Left renal cortex interstitium (tissue), 4 donors: ENCODE data around the gene COL16A1. TPM values are rescaled to one million over a fixed set of nuclear protein-coding genes. Genes with fewer than 3 reads are reported as not detected.

ENCODE experiments used
- DNase-seq, 4 donors: peaks; one replicate each; pipeline ENCODE4 v3.0.0-alpha.2; 2013; ENCODE audit warnings: low read depth in 4 of 4, low spot score in 2 of 4, missing footprints in 1 of 4
- polyA plus RNA-seq, 4 donors: library from polyadenylated mRNA; unstranded; fragments of 120-200 nt; gene quantifications; one replicate each; pipeline ENCODE4 v1.2.1, GENCODE V29; 2013; ENCODE audit not compliant: insufficient read length in 4 of 4

Gene COL16A1
- polyA plus RNA-seq = 10 to 100 TPM; 42.2 to 70.7 (median 53.5) TPM

DNA sequence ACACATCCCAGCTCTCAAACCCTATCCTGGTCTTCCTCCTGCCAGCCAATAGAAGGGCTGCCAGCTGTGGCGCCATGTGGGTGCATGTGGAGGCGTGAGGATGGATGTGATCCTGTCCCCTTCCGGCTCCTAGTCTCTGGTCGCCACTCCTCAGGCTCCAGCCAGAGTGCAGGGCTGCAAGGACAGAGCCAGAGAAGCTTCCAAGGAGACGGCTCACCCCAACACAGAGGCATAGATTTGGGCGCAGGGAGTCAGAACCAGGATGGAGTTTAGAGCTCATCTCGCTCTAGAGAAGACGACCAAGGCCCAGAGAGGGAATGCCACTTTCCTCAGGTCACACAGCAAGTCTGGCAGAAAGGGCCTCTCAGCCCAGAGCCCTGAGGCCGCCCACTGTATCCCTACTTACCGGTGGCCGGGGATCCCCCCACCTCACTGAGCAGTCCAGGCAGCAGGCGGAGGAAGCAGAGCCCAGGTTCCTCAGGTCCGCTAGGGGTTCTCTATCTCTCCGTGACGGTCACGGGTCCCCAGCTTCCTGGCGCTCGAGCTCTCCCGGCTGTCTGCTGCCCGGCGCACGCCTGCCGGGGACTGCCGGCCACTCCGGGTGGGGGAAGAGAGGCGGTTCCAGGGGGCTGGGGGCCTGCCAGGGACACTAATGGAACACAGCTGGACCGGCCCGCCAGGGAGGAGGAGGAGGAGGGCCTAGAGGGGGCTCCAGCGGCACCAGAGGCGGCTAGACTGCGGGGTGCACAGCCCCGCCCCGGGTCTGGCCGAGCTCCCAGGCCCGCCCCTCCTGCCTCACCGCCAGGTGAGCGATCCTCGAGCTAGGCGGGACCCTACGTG lies at the start of gene COL16A1:
TSS of gene COL16A1 (minus strand) at position 587 of the 840 bp plus-strand sequence. CDS start 1,824 bp downstream, outside the sequence.
- peak in 3 of 4 donors; percentile 50 to 72 (median 55) for DNase-seq

DNA sequence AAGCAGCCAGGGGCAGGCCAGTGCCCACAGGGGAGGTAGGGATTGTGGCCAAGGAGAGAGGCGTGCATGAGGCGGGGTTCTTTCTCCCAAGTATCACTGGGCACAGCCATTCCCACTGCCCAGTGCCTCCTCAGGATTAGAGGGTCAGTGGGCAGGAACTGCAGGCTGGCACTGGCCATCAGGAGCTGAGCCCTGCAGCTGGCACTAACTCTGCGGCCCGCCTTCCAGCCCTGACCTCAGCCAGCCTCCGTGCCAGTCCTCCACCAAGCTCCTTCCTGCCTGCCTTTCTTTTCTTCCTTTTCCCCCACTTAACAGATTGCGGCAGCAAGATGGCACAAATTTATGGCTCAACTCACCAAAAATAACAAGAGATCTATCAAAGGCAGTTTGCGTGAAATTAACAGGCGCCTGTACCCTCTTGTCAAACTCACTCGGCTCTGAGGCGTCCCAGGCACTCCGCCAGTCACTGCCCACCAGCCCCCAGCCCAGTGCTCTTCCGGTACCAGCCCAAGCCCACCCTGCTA lies 49.2 kb upstream of the COL16A1 start:
- no peak for DNase-seq

DNA sequence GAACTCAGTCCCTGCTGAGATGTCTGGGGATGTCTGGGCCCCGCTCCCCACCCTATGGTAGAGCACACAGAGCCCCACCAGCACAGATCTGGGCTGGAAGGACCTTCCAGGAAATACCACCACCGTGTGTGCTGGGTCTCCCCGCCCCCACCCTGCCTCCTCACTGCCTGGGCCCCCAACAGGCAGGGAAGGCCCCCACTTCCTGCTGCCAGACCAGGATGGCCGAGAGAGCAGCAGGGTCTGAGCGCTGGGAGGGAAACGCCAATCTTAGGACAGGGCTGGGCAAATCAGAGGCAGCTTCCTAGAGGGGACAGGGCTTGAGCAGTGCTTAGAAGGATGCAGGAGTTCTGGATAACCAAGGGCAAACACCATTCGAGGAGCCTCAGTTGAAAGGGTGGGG lies 48.4 kb upstream of the COL16A1 start:
- no peak for DNase-seq

DNA sequence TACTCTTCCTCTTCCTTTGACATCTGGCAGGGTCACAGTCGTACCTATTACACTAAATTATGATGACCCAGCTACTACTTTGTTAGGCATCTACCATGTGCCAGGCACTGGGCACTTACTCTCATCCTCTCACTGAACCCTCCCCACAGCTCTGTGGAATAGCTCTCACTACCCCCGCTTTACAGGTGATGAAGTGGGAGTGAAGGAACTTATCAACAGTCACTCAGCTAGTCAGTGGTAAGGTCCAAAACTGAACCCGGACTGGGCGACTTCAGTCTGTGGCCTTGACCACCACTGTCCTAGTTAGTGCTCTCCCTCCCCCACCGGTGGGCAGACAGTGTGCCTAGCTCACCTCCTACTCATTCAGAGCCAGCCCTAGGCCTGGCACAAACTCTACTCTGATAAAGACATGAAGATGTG lies 48.0 kb upstream of the COL16A1 start:
- no peak for DNase-seq

DNA sequence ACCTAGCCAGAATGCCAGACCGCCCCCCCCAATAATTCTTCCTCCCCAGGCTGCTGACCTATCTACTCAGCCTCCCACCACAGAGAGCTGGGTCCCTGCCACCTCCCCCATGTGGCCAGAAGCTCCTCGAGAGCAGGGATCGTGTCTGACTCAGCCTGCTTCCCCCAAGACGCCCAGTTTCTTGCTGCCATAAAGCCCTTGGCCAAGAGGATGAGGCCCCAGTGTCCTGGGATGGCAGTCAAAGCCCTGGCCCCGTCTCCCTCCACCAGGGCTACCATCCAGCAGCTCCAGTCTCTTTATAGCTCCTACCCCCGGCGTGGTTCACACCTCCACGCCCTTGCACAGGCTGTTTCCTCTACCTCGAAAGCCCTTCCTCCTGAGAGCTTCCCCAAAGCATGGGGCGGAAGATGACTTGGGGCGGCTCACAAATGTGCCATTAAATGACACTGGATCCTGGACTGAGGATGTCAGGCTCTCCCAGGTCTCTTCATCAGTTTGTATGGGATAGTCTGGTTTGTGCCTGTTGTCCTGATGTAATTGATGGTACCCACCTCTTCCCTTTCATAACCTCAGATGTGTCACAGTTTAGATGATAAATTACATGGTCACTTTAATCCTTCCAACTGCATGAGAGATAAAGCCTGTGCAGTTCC lies 47.2 kb upstream of the COL16A1 start:
- DNase-seq = no peak

DNA sequence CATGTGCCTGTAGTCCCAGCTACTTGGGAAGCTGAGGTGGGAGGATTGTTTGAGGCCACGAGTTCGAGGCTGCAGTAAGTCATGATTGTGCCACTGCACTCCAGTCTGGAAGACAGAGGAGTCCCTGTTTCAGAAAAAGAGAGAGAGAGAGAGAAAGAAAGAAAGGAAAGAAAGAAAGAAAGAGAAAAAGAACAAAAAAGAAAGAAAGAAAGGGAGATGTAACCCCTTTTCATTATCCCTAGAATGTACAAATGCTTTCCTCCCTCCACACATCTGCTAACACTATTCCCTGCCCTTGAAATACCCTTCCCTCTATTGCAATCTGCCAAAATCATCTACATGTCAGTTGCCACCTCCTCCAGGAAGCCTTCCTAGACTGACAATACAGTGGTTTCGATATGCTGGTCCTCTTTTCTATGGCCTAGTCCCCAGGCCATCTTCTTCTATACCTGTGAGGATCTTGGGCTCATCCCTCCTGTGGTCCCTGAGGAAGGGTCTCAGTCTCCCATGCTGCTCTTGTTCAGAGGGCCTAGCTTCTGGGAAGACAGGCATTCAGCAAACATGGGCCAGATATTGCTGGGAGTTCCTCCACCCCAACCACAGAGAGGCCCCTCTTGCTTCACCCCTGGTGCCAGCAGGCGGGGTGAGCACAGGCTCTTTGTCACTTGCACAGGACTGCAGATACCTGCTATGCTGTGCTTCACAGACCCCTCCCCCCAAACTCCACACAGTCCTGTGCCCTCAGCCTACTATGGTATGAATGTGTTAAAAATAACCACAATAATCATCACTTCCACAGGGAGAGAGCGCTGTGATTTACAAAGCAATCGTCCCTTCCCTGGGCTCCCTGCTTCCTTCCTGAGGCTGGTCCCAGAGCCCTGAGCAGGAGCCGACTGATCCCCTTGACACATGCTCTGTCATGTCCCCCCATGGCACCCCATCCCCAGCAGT lies 46.2 kb upstream of the COL16A1 start:
- no peak for DNase-seq

DNA sequence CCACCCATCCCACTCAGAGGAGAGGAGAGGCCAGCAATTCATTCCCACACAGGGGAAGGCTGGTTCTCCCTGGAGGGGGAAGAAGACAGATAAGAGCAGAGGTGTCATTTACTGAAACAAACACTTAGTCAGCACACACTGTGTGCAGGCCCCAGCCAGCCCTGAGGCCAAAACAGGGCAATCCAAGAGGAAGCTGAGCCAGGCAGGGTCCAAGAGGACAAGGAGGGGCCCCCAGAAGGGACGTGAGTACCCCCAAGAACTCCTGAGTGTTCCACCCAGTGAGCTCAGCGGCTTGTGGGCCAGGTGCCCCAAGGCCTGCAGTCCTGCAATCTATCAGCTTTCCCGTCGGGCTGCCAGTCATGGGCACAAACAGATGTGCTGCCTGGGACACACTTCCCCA lies 44.5 kb upstream of the COL16A1 start:
- no peak for DNase-seq

DNA sequence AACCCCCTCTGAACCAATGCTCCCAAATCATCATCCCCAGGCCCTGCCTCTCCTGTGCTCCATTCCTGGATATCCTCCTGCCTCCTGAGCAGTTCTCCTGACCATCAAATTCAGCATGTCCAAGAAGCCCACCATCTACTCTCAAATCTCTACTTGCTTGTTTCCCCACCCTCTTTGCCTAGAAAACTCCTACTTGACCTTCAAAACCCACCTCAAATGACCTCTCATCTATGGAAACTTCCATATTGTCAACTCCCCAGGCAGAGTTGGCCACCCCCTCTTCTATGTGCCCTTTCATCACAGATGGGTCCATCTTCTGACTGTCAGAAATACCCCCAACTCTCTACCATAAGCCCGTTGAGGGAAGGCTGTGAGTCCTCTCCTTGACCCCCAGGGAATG lies 43.5 kb upstream of the COL16A1 start:
- DNase-seq = no peak

DNA sequence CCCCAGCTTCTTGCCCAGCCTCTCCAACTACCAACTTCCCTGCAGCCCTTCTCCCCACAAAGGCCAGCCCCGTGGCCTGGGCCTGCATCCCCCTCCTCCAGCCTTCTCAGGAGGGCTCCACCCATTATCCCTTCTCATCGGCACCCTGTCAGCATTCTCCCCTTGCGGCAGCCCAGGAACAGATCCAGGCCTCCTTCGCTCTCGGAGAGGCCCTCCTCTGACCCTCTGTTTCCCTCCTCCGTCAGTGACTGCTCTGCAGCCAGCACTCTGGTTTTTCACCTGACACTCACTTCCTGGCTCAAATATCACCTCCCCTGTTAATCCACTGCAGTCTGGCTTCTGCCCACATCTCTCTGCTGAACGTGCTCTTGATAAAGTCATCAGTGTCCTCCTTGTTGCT lies 42.9 kb upstream of the COL16A1 start:
- no peak for DNase-seq

DNA sequence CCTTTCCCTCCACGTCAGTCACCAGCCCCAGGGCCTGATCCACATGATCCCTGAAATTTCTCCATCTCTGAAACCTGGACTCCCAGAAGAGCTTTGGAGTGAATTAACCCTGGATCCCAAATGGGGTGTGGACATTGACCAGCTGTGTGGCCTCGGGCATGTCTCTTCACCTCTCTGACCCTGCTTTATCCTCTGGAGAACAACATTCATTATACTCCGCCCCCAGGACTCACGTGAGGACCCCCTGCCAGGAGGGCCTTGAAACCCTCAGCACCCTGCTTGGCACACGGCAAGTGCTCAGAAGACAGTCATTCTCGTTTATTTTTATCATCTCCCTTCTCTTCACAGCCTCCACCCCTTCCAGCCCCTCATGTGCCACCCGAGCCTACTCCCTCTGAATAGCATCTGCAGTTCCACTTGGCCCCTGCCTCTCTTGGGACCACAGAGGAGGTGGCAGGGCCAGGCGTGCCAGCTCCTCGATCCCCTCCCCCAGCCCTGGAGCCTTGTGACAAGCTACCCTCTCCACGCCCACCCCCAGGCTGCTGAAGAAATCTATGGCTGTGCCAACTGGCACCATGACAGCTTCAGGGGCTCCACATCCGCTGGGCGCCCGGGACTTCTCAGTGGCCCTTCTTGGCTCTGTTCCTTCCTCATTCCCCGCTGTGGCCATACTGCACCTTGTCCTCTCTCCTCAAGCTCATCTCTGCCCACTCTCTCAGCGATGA lies 42.3 kb upstream of the COL16A1 start:
- DNase-seq = no peak

DNA sequence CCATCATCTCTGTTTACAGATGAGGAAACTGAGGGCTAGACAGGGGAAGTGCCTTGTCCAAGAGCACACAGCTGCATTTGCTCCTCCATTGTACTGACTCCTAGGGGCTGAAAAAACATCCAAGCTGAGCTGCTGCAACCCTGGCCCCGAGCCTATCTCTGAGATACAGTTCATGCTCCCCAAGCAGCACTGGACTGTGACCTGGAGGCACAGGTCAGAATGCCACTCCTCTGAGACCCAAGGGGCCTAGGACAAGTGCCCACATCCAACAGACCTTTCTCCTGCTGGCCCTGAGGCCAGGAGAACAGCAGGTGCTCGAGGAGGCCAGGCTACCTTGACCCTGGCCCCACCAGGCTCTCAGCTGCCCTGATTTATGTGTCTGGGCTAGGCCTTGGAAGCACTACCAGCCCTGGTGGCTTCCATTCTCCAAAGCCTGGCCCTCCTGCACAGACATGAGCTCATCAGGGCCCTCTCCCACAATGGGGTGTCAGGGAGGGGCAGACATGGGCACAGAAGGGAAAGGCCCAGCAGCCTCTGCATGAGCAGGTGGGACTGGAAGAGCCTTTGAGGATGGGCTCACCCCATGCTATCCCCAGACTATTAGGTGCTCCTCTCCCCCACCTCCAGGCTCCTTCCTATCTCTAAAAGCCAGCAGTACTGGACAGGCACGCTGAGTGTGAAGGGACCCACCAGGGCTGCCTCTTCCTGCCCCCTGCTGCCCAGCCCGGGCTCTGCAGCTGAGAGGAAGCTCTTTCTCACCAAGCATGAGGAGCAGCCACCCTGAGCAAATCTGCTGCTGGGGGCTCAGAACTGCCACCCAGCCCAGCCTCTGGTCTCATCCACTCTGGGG lies 41.5 kb upstream of the COL16A1 start:
- no peak for DNase-seq

DNA sequence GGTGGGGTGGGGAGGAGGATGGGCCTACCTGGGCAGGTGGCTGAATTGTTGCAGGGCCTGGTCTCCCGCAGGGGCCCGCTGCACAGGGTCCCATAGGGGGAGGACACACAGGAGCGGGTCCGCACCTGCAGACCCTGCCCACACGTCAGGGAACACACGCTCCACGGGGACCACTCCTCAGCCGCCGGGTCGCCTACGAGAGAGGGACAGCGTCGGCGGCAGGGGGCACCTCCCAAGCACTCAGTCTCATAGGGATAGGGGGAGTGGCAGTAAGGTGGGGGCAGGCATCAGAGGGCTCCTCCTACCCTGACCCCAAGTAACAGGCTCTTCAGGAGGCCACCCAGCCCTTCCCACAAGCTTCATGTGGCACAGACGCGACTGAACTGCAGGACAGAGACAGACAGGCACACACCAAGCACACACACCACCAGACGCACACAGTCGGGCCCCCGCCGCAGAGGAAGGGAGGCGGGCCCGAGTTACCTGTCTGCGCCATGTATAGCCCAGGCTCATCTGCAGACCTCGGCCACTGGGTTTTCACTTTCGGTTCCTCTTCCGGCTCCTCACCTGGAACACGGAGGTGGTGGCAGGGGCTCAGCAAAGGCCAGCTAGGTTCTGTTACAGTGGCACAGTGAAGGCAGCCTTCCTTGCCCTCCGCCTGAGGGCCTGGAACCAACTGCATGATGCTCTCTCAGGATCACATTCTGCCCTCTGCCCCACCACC lies 40.5 kb upstream of the COL16A1 start:
- DNase-seq = no peak

DNA sequence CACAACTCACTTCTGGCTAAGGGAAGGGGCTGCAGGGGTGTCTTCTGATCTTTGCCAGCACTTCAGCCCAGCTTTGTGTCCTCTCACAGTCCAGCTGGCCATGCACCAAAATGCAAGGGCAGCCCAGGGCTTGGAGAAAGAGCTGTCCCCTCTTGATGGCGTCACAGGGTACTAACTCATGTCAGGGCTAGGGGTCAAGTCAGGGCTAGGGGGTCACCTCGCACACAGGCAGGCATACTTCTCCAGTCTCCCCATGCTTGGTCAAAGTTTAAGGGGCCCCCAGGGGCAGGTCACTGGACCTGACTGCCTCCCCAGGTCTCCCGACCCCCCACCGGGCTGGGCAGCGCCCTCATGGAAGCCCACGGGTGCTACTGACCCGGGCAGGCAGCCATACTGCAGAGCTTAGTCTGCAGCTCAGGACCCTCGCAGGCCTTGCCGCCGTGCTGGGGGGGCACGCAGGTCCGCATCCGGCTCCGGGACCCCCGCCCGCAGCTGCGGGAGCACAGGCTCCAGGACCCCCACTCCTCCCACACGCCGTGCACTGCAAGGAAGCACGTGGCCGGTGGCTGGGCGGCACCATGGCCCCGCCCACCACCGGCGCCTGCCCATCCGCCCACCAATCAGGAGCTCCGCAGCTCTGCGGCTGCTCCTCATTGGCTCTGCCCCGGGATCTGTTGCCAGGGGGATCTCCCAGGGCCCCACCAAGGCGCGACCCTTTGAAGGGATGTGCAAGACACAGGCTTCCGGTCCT lies 38.8 kb upstream of the COL16A1 start:
- DNase-seq = no peak

DNA sequence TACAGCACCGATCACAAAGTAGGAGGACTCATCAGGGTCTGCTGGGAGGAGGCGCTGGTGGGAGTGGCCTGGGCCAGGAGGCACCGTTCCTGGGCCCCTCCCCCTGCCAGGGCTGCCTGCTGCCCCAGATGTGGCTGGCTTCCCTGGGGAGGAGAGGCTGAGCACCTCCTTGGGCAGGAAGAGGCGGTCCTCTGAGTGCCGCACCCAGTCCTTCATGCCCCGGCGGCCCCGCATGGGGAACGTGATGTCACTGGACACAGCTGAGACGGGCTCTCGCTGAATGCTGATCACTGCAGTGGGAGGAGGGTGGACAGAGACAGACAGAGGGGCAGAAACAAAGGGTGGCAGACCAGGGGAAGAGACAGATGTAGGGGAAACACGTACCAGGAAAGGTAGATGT lies 35.5 kb upstream of the COL16A1 start:
- no peak for DNase-seq

DNA sequence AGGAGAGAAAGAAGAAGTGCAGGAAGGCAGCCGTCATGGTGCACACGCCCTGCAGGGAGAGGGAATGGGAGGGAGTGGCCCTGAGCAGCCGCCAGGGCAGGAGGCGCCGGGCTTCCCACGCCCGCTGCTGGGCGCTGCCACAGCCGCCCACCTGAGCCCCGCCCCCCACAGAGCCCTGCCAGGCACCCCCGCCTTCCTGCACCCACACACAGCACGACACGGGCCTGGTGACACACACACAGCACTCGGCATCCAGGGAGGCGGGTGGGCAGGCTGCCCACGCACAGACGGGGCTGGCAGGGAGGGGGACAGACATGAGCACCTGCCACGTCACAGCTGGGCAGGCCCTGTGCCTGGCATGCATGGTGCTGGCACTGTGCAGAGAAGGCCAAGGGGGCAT lies 32.9 kb upstream of the COL16A1 start:
- DNase-seq = no peak

DNA sequence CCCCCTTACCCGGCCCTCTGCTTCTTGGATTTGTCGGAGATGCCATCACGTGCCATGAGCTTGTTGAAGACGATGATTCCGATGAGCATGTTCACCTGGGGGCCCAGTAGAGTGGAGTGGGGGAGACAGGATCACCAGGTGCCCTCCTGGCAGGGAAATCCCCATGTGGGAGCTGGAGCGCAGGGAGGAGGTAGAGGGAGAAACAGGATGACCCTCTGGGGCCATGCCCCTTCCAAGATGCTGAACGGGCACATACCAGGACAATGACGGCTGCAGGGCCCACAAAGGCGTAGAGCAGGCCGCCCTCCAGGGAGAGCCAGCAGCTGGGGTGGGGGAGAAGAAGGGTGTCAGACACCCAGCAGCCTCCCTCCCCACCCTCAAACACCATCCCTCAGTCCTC lies 31.8 kb upstream of the COL16A1 start:
- DNase-seq = no peak

DNA sequence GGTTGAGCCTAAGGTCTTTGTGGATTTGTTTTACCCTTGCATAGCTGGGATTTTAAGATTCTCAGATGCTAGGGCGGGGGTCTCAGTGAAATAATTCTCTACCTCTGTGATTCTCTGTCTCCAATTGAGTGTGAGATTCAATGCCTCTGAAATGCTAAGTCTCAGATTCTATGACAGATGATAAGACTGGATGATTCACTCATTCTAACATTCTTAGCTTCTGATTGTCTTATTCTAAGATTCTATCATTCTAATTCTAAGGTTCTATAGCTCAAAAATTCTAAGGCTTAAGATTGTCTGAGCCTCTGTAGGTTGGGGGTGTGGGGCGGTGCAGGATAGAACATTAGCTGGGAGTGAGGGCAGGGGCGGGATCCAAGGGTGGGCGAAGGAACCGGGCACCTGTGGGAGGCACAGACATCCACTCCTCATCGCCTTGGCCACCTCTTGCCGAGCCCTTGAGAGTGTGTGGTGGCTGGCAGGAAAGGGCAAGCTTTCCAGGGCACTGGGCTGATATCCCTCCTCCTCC lies 30.8 kb upstream of the COL16A1 start:
- DNase-seq = no peak
